ENCODE measurements around the gene QPCT.

The QPCT gene

DNA sequence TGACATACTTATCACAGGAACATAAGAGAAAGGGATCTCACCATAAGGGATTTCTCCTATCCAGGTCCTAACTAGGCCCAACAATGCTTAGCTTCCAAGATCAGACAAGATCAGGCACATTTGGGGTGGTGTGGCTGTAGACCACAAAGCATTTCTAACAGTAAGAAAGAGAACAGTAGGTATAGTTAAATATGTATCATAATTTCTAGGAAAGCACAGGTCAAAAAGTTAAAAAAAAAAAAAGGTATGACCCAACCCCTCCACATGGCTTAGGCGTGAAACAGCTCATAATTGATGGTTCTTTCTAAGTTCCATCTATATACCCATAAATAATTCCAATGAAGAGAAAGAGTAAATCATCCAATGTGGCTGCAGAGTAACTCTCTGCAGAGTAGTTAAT lies 26.7 kb upstream of the QPCT start:
- TF ChIP-seq, protein P1, sequence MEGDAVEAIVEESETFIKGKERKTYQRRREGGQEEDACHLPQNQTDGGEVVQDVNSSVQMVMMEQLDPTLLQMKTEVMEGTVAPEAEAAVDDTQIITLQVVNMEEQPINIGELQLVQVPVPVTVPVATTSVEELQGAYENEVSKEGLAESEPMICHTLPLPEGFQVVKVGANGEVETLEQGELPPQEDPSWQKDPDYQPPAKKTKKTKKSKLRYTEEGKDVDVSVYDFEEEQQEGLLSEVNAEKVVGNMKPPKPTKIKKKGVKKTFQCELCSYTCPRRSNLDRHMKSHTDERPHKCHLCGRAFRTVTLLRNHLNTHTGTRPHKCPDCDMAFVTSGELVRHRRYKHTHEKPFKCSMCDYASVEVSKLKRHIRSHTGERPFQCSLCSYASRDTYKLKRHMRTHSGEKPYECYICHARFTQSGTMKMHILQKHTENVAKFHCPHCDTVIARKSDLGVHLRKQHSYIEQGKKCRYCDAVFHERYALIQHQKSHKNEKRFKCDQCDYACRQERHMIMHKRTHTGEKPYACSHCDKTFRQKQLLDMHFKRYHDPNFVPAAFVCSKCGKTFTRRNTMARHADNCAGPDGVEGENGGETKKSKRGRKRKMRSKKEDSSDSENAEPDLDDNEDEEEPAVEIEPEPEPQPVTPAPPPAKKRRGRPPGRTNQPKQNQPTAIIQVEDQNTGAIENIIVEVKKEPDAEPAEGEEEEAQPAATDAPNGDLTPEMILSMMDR (IDR thresholded peaks at IDR 0.05; ENCODE audit: low read depth, low read length): no peak
- Histone ChIP-seq H3K27me3 (ENCODE audit: insufficient read depth, low read depth, severe bottlenecking) (no peaks in the 10 kb centered on the region), H3K36me3 (peaks cover 30% of the 10 kb centered on the region), H3K27ac (no peak overlapping the region), H3K4me3 (ENCODE audit: low read depth, low read length) (no peak overlapping the region), H3K9me3 (ENCODE audit: severe bottlenecking) (no peaks in the 10 kb centered on the region)
- no peak for DNase-seq

DNA sequence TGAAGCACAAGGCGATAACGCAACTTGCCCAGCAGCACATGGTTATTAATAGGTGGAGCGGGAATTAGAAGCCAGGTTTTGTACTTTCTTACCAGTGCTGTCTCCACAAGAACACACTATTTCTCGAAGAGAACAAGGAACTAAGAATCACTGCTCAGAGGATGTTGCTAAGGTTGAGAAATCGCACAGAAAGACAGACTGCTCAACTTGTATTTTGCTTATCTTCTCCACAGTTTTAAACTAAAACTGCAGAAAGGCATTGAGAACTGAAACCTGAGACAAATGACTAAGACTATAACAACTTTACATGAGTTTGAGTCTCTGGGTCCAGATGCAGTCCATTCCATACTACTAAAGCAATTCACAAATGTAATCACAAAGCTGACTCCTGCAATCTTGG lies 26.0 kb upstream of the QPCT start:
- Histone ChIP-seq H3K9me3 (ENCODE audit: severe bottlenecking) (no peaks in the 10 kb centered on the region), H3K27ac (no peak overlapping the region), H3K4me3 (ENCODE audit: low read depth, low read length) (no peak overlapping the region), H3K36me3 (peaks cover 33% of the 10 kb centered on the region), H3K27me3 (ENCODE audit: insufficient read depth, low read depth, severe bottlenecking) (no peaks in the 10 kb centered on the region)
- DNase-seq: no peak
- TF ChIP-seq, protein P1 (IDR thresholded peaks at IDR 0.05; ENCODE audit: low read depth, low read length): no peak

- Histone ChIP-seq H3K9me3 (ENCODE audit: severe bottlenecking) (no peaks in the 10 kb centered on the region), H3K36me3 (peaks cover 33% of the 10 kb centered on the region), H3K27me3 (ENCODE audit: insufficient read depth, low read depth, severe bottlenecking) (no peaks in the 10 kb centered on the region), H3K4me3 (ENCODE audit: low read depth, low read length) (no peak overlapping the region), H3K27ac (no peak overlapping the region)
- no peak for DNase-seq
- TF ChIP-seq, protein P1 (IDR thresholded peaks at IDR 0.05; ENCODE audit: low read depth, low read length): no peak
These were observed 24.4 kb upstream of the QPCT start for GRCh38 chr2:37319754-37320609.

GRCh38 chr2:37321029-37321682 lies 23.3 kb upstream of the QPCT start:
- no peak overlapping the region; the same call in 1 of the 2 replicates for H3K4me3 ChIP-seq (ENCODE audit: low read depth, low read length)
- peaks cover 22% of the 10 kb centered on the region for H3K36me3 ChIP-seq
- peaks cover 4% of the 10 kb centered on the region for H3K9me3 ChIP-seq (ENCODE audit: severe bottlenecking)
- no peak for DNase-seq
- H3K27me3 ChIP-seq (ENCODE audit: insufficient read depth, low read depth, severe bottlenecking): peaks cover 8% of the 10 kb centered on the region
- TF ChIP-seq, protein P1 (IDR thresholded peaks at IDR 0.05; ENCODE audit: low read depth, low read length): no peak
- peak overlapping the region; percentile 7 for H3K27ac ChIP-seq

- Histone ChIP-seq H3K9me3 (ENCODE audit: severe bottlenecking) (peaks cover 4% of the 10 kb centered on the region), H3K27ac (no peak overlapping the region), H3K36me3 (peaks cover 18% of the 10 kb centered on the region), H3K4me3 (ENCODE audit: low read depth, low read length) (peak overlapping the region; percentile 88), H3K27me3 (ENCODE audit: insufficient read depth, low read depth, severe bottlenecking) (peaks cover 8% of the 10 kb centered on the region)
- no peak for DNase-seq
- TF ChIP-seq, protein P1 (IDR thresholded peaks at IDR 0.05; ENCODE audit: low read depth, low read length): no peak
These were observed 22.1 kb upstream of the QPCT start for GRCh38 chr2:37322368-37322767.

Measured in WERI-Rb-1 (cell line).